ENCODE results near the gene DHRS7B. TPM values are rescaled to one million over a fixed set of nuclear protein-coding genes. Genes with fewer than 3 reads are reported as not detected.
"Not testable (repeated sequence)": the region's sequence is repeated elsewhere in the genome, so short reads cannot be mapped to it uniquely, and the experiment has no call there.

The DHRS7B gene
- total RNA-seq, 1 donor from 2014 or later = 21.6 TPM

GRCh38 chr17:21113049-21113690 is 13.6 kb upstream of the DHRS7B start:
- Histone ChIP-seq H3K79me2 (ENCODE audit: low read depth) (no peaks in the 10 kb centered on the region), H3K4me1 (peaks cover 3% of the 10 kb centered on the region), H3K4me2 (no peak overlapping the region), H3K27ac (no peak overlapping the region), H3F3A (ENCODE audit: low read depth) (no peaks in the 10 kb centered on the region), H4K20me1 (ENCODE audit: low read depth) (no peaks in the 10 kb centered on the region), H3K27me3 (no peaks in the 10 kb centered on the region), H3K36me3 (no peaks in the 10 kb centered on the region), H3K9me3 (ENCODE audit: low read depth) (no peaks in the 10 kb centered on the region), H3K4me3 (no peak overlapping the region), H3K9ac (no peak overlapping the region), H2AFZ (replicated peaks) (no peak overlapping the region)
- TF ChIP-seq EZH2phosphoT487 (IDR thresholded peaks at IDR 0.05) (no peak), EZH2 (IDR thresholded peaks at IDR 0.05) (no peak)
- no peak overlapping the region for H3K27ac Mint-ChIP-seq
- H3K27me3 Mint-ChIP-seq (ENCODE audit: insufficient read depth, low read depth) = no peaks in the 10 kb centered on the region
- H3K4me1 Mint-ChIP-seq = no peaks in the 10 kb centered on the region
- DNase-seq (ENCODE audit: low spot score) = no peak
- H3K36me3 Mint-ChIP-seq = no peaks in the 10 kb centered on the region
- H3K9me3 Mint-ChIP-seq = no peaks in the 10 kb centered on the region
- no peak overlapping the region for H3K4me3 Mint-ChIP-seq

DNA sequence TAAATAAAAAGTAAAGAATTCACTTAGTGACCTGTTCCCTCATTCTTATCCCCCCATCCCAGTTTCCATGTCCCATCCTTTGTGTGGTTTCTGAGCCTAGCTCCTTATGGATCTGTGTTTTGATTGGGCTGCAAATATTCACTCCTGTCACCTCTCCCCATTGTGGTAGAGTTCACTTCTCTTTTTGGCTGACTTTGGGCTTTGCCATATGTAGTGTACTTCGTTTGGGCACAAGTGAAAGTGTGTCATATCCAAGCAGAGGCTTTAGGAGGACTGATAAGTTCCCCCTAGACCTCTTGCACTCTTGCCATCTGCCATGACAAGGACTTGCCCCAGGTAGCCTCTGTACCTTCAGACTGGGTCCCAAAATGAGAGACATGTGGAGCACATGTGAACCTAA is 13.0 kb upstream of the DHRS7B start:
- no peak overlapping the region for H2AFZ ChIP-seq (replicated peaks)
- no peaks in the 10 kb centered on the region for H3K9me3 Mint-ChIP-seq
- no peaks in the 10 kb centered on the region for H3F3A ChIP-seq (ENCODE audit: low read depth)
- peaks cover under 1% of the 10 kb centered on the region for H3K4me1 ChIP-seq
- no peaks in the 10 kb centered on the region for H3K36me3 Mint-ChIP-seq
- no peaks in the 10 kb centered on the region for H3K79me2 ChIP-seq (ENCODE audit: low read depth)
- DNase-seq (ENCODE audit: low spot score) = no peak
- H3K27me3 Mint-ChIP-seq (ENCODE audit: insufficient read depth, low read depth) = no peaks in the 10 kb centered on the region
- H3K27ac Mint-ChIP-seq = no peak overlapping the region
- H3K4me2 ChIP-seq = no peak overlapping the region
- no peak overlapping the region for H3K27ac ChIP-seq
- no peak overlapping the region for H3K4me3 Mint-ChIP-seq
- TF ChIP-seq EZH2phosphoT487 (IDR thresholded peaks at IDR 0.05) (no peak), EZH2 (IDR thresholded peaks at IDR 0.05) (no peak)
- TF ChIP-seq, protein P1, sequence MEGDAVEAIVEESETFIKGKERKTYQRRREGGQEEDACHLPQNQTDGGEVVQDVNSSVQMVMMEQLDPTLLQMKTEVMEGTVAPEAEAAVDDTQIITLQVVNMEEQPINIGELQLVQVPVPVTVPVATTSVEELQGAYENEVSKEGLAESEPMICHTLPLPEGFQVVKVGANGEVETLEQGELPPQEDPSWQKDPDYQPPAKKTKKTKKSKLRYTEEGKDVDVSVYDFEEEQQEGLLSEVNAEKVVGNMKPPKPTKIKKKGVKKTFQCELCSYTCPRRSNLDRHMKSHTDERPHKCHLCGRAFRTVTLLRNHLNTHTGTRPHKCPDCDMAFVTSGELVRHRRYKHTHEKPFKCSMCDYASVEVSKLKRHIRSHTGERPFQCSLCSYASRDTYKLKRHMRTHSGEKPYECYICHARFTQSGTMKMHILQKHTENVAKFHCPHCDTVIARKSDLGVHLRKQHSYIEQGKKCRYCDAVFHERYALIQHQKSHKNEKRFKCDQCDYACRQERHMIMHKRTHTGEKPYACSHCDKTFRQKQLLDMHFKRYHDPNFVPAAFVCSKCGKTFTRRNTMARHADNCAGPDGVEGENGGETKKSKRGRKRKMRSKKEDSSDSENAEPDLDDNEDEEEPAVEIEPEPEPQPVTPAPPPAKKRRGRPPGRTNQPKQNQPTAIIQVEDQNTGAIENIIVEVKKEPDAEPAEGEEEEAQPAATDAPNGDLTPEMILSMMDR (IDR thresholded peaks at IDR 0.05) = no peak
- H3K9me3 ChIP-seq (ENCODE audit: low read depth) = no peaks in the 10 kb centered on the region
- no peak overlapping the region for H3K4me3 ChIP-seq
- no peaks in the 10 kb centered on the region for H3K4me1 Mint-ChIP-seq
- no peaks in the 10 kb centered on the region for H3K27me3 ChIP-seq
- no peaks in the 10 kb centered on the region for H3K36me3 ChIP-seq
- no peak overlapping the region for H3K9ac ChIP-seq
- H4K20me1 ChIP-seq (ENCODE audit: low read depth) = no peaks in the 10 kb centered on the region

- not testable (repeated sequence) for H3K4me3 ChIP-seq; DNase-seq (ENCODE audit: low spot score); H3K27ac Mint-ChIP-seq; H3K4me1 ChIP-seq; H3K36me3 Mint-ChIP-seq; H3K9me3 ChIP-seq (ENCODE audit: low read depth); H4K20me1 ChIP-seq (ENCODE audit: low read depth); H3K9ac ChIP-seq; H3K27ac ChIP-seq; H3K79me2 ChIP-seq (ENCODE audit: low read depth); H3K27me3 Mint-ChIP-seq (ENCODE audit: insufficient read depth, low read depth); H3K36me3 ChIP-seq; H2AFZ ChIP-seq (replicated peaks); H3K27me3 ChIP-seq; H3K9me3 Mint-ChIP-seq; H3K4me1 Mint-ChIP-seq; H3K4me3 Mint-ChIP-seq; H3K4me2 ChIP-seq; H3F3A ChIP-seq (ENCODE audit: low read depth)
Measured at GRCh38 chr17:21114791-21115190, 12.0 kb upstream of the DHRS7B start.

GRCh38 chr17:21119247-21119918 is 7.4 kb upstream of the DHRS7B start:
- Histone ChIP-seq H2AFZ (replicated peaks) (peak overlapping the region; percentile 12), H3K27me3 (no peaks in the 10 kb centered on the region), H3K79me2 (ENCODE audit: low read depth) (no peaks in the 10 kb centered on the region), H3K9me3 (ENCODE audit: low read depth) (no peaks in the 10 kb centered on the region), H4K20me1 (ENCODE audit: low read depth) (no peaks in the 10 kb centered on the region), H3K36me3 (no peaks in the 10 kb centered on the region), H3K9ac (no peak overlapping the region), H3K4me2 (peak overlapping the region; percentile 12), H3F3A (ENCODE audit: low read depth) (no peaks in the 10 kb centered on the region), H3K27ac (no peak overlapping the region), H3K4me3 (no peak overlapping the region), H3K4me1 (no peaks in the 10 kb centered on the region)
- peak; percentile 73 for DNase-seq (ENCODE audit: low spot score)
- Mint-ChIP-seq H3K36me3 (no peaks in the 10 kb centered on the region), H3K27ac (no peak overlapping the region), H3K27me3 (ENCODE audit: insufficient read depth, low read depth) (no peaks in the 10 kb centered on the region), H3K4me3 (no peak overlapping the region), H3K4me1 (peaks cover 7% of the 10 kb centered on the region), H3K9me3 (no peaks in the 10 kb centered on the region)
- TF ChIP-seq EZH2phosphoT487 (IDR thresholded peaks at IDR 0.05) = no peak
- TF ChIP-seq, protein P1 (IDR thresholded peaks at IDR 0.05) = peak; percentile 89

Data from neural progenitor cell (in vitro differentiated cells).